Measurements from ENCODE around the gene MTCL1.

Gene MTCL1

DNA sequence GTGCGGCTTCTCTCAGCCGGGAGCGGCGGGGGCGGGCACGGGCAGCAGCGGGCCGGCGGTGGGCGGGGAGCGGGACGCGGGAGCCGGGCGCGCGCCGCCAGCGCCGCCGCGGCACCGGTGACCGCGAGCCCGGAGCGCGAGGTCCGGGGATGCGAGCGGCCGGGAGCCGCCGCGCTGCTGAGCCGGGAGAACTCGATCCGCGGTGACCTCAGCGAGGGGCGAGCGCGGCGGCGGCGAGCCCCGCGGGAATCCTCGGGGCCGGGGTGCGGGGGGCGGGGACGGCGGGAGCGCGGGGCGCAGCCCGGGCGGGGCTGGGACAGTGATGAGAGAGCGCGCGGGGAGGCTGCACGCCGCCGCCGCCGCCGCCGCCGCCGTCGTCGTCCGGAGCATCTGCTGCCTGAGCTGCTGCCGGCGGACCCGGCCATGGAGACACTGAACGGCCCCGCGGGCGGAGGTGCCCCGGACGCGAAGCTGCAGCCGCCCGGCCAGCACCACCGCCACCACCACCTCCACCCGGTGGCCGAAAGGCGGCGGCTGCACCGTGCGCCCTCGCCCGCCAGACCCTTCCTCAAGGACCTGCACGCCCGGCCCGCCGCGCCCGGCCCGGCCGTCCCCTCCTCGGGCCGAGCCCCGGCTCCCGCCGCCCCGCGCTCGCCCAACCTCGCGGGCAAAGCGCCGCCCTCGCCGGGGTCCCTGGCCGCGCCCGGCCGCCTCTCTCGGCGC is at the start of gene MTCL1:
MTCL1 (plus strand) TSS at position 319 of the 723 bp plus-strand sequence; CDS start at position 424, 105 bp downstream.
- DNase-seq (ENCODE audit: low read depth, low spot score): no peak

DNA sequence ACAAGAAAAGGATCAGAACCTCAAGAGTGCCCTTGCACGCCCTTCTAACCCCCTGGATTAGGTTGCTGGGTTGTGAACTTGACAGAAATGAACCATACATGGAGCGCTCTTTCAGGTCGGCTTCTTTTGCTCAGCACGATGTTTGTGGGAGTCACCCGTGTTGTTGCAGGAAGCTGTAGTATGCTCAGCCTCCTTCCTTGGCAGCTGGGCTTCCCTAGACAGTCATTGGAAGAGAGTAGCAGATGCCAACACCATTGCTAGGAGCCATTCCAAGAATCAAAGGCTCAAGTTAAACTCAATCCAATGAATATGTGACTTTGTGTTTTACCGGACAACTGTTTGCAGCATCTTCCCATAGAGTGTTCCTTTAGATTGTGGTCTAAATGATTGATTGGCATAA is 49.1 kb upstream of the MTCL1 start:
- no peak for DNase-seq (ENCODE audit: low read depth, low spot score)

- DNase-seq (ENCODE audit: low read depth, low spot score): no peak
Observed at GRCh38 chr18:8657050-8657820, 48.1 kb upstream of the MTCL1 start.

DNA sequence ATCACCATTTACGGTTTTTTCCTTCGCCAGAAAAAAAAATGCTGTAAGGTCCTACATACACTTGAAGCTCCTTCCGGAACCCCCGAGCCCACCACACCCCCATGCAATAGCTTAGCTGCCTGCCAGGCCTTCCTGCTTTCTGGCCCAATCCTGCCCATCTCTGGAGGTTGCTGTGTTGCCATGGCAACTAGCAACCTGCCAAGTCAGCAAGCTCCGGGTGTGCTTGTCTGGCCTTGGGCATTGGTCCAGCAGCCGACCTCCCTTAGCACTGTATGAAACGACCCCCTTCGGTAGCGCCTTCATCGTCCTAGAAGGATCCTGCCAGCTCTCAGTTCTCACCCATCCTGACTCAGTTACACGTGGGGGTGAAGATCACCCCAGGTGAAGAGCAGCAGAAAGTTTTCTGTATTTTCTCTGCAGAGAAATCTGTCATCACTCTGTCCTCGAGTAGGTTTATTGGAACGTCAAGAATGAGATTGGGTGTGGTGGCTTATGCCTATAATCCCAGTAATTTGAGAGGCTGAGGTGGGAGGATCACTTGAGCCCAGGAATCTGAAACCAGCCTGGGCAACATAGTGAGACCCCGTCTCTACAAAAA is 47.4 kb upstream of the MTCL1 start:
- DNase-seq (ENCODE audit: low read depth, low spot score): no peak

GRCh38 chr18:8658858-8659485 is 46.4 kb upstream of the MTCL1 start:
- no peak for DNase-seq (ENCODE audit: low read depth, low spot score)

- DNase-seq (ENCODE audit: low read depth, low spot score): no peak
Observed at GRCh38 chr18:8659609-8660242, 45.6 kb upstream of the MTCL1 start.

GRCh38 chr18:8660316-8660715 is 45.0 kb upstream of the MTCL1 start:
- no peak for DNase-seq (ENCODE audit: low read depth, low spot score)

- DNase-seq (ENCODE audit: low read depth, low spot score): no peak
Observed at GRCh38 chr18:8661754-8662559, 43.4 kb upstream of the MTCL1 start.

- no peak for DNase-seq (ENCODE audit: low read depth, low spot score)
Observed at GRCh38 chr18:8662560-8663255, 42.6 kb upstream of the MTCL1 start.

GRCh38 chr18:8667846-8668245 is 37.5 kb upstream of the MTCL1 start:
- DNase-seq (ENCODE audit: low read depth, low spot score): no peak

DNA sequence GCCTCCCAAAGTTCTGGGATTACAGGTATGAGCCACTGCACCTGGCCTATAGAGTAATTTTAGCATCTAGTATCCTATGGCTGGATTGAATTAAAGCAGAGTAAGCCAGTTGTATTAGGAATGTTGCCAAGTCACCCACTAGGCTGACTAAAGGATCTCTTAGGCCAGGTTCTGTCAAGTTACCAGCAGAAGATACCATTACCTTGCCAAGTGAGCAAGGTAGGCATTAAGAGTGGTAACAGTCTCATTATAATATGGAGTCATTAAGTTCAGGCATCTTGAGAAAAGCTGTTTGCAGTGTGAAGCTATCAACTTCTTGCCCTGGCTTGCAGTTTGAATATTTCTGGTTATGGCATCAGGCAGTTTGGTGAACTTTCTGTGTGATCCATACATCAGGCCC is 37.0 kb upstream of the MTCL1 start:
- no peak for DNase-seq (ENCODE audit: low read depth, low spot score)

GRCh38 chr18:8669571-8669970 is 35.8 kb upstream of the MTCL1 start:
- no peak for DNase-seq (ENCODE audit: low read depth, low spot score)

DNA sequence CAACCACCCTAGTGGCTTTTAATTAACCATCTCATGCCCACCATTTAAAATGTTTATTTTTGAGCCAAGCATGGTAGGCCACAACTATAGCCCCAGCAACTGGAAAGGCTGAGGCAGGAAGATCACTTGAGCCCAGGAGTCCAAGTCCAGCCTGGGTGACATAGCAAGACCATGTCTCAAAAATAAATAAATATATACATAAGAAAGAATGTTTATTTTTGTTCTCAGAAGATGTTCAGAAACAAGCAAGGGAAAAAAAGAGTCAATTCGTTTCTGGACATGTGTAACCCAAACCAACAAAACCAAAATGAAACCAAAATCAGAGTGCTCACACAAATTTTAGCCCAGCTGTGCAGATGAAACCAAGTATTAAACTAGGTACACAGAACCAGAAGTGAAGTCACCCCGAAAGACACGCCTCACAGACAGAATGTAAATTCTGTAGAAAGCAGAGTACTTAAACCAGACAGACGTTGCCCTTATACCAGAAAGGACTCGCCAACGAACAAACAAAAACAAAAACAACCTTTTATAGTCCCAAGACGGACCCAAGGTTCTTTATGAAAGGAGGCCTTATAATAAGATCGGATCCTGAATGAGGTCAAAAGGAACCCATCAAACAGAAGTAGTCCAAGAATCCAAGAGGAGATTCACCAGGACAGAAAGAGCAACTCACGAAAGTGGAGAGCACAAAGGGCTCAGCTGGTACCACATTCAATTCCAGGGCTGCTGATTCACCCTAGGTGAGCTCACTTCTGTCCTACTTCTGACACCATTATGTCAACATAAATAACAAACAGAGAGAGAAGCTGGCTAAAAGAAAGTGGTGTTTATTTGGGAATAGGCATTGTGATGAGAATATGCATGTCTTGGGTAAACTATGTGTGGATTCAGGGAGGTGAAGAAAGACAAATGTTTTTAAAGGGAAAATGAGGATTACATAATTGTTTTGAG is 31.8 kb upstream of the MTCL1 start:
- no peak for DNase-seq (ENCODE audit: low read depth, low spot score)

DNA sequence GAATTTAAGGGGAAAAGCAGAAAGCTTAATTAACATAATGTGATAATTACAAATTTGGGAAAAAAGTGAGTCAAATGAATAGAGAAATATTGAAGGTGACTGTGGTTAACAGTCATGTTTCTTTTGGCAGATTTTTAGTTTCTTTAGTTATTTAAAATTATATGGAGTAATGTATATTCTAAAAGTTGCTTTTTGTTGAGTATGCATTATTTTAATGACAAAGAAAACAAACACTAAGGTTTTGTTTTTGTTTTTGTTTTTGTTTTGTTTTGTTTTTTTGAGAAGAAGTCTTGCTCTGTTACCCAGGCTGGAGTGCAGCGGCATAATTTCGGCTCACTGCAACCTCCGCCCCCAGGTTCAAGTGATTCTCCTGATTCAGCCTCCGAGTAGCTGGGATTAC is 30.3 kb upstream of the MTCL1 start:
- no peak for DNase-seq (ENCODE audit: low read depth, low spot score)

GRCh38 chr18:8681196-8681595 is 24.2 kb upstream of the MTCL1 start:
- no peak for DNase-seq (ENCODE audit: low read depth, low spot score)

GRCh38 chr18:8684577-8684976 is 20.8 kb upstream of the MTCL1 start:
- no peak for DNase-seq (ENCODE audit: low read depth, low spot score)

GRCh38 chr18:8685141-8685913 is 20.0 kb upstream of the MTCL1 start:
- no peak for DNase-seq (ENCODE audit: low read depth, low spot score)

GRCh38 chr18:8685914-8686216 is 19.5 kb upstream of the MTCL1 start:
- DNase-seq (ENCODE audit: low read depth, low spot score): no peak

DNA sequence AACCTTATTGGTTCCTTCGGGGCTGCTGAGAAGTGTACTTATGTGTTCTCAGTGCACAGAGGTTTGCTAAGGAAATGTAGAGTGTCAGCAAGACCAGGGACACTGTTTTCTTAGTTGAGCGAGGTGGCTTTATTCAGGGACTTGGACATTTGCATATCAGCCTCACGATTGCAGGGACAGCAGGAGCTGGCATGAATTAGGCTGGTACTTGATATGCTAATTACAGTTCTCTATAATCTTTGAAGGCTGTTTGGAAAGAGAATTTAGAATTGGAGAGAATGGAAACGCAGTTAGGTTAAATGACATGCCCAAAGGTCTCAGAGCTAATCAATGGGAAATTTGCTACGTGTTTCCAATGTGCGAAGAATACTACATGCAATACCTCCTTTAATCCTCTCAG is 18.7 kb upstream of the MTCL1 start:
- DNase-seq (ENCODE audit: low read depth, low spot score): no peak

All from activated naive CD8-positive, alpha-beta T cell treated with anti-CD3 and anti-CD28 coated beads, Interleukin-2, amount 50 U/mL, for 16 hours (primary cell).